Esophagus muscularis mucosa (tissue), 3 donors: ENCODE measurements around the gene CREBZF.
"Not testable (repeated sequence)": the region's sequence is repeated elsewhere in the genome, so short reads cannot be mapped to it uniquely, and the experiment has no call there.

Experiments
- CTCF ChIP-seq, 3 experiments: fragments of 200-600 bp in 2 of 3; fragments of 450-650 bp in 1 of 3; sonication (generic) in 2 of 3; IDR thresholded peaks; one replicate each; pipeline ENCODE4 v1.5.1; 2017 to 2019; ENCODE audit warnings: antibody characterized with exemption in 3 of 3, mild to moderate bottlenecking in 2 of 3, moderate library complexity in 1 of 3
- POLR2AphosphoS5 ChIP-seq, 2 donors: sonication (generic); formaldehyde crosslinking; IDR thresholded peaks; one replicate each; pipeline ENCODE4 v1.6.1; 2017; ENCODE audit warnings: antibody characterized with exemption in 2 of 2

- not testable (repeated sequence) for TF ChIP-seq POLR2AphosphoS5, CTCF (IDR thresholded peaks at IDR 0.05)
These were observed 53.3 kb downstream of the CREBZF start for GRCh38 chr11:85611643-85612042.
